ENCODE measurements around the gene PIGC. TPM values are rescaled to one million over a fixed set of nuclear protein-coding genes. Genes with fewer than 3 reads are reported as not detected.

PIGC gene
- total RNA-seq, 1 experiment from 2014 or later = 17.5 TPM

GRCh38 chr1:172484252-172484651 is 40.4 kb upstream of the PIGC start:
- H3T11ph ChIP-seq (ENCODE audit: low read length) = no peak overlapping the region
- no peaks in the 10 kb centered on the region for H3K27me3 ChIP-seq (ENCODE audit: insufficient read depth, low read length)
- H4K8ac ChIP-seq (replicated peaks; ENCODE audit: insufficient read length, low read depth, low read length) = no peak overlapping the region
- no peak overlapping the region for H2AK5ac ChIP-seq (ENCODE audit: insufficient read length, low read length)
- H2BK5ac ChIP-seq (ENCODE audit: insufficient read length, low read length) = no peak overlapping the region
- H3K4me2 ChIP-seq (ENCODE audit: insufficient read depth, insufficient read length, low read length) = no peak overlapping the region
- no peak overlapping the region for H3K9ac ChIP-seq (ENCODE audit: extremely low read depth, insufficient read length, low read length)
- no peak overlapping the region for H3K4ac ChIP-seq (ENCODE audit: low read depth, low read length)
- Mint-ChIP-seq H3K4me3 (no peak overlapping the region), H3K9me3 (no peaks in the 10 kb centered on the region), H3K4me1 (peaks cover 4% of the 10 kb centered on the region in 2 experiments; a peak in 3 of 4 replicates), H3K36me3 (ENCODE audit: insufficient read depth in 1 of 3, low read depth in 3 of 3) (no peaks in the 10 kb centered on the region), H3K27me3 (ENCODE audit: low read depth) (no peaks in the 10 kb centered on the region; the same call in 1 of the 2 replicates), H3K27ac (no peak overlapping the region)
- no peak overlapping the region for H4K5ac ChIP-seq (ENCODE audit: insufficient read length, low read depth, low read length)
- no peak overlapping the region for H3K27ac ChIP-seq (ENCODE audit: insufficient read length, low read depth, low read length)
- no peaks in the 10 kb centered on the region for H3K79me2 ChIP-seq (ENCODE audit: insufficient read depth, low read length)
- no peak overlapping the region for H3K56ac ChIP-seq (ENCODE audit: insufficient read length, low read depth, low read length)
- H3K9me3 ChIP-seq (ENCODE audit: control insufficient read depth, low read depth, low read length) = no peaks in the 10 kb centered on the region
- no peak overlapping the region for H2BK12ac ChIP-seq (ENCODE audit: insufficient read length, low read depth, low read length)
- H2BK120ac ChIP-seq (ENCODE audit: low read depth, low read length, poor library complexity, severe bottlenecking) = no peak overlapping the region
- no peaks in the 10 kb centered on the region for H3K23me2 ChIP-seq (ENCODE audit: insufficient read length, low read depth, low read length, poor library complexity, severe bottlenecking)
- no peak overlapping the region for H2BK20ac ChIP-seq (ENCODE audit: low read depth, low read length, poor library complexity, severe bottlenecking)
- no peaks in the 10 kb centered on the region for H3K4me1 ChIP-seq (ENCODE audit: insufficient read depth, low read length)
- H3K79me1 ChIP-seq (ENCODE audit: insufficient read depth, low read depth, low read length, poor library complexity, severe bottlenecking) = no peaks in the 10 kb centered on the region
- H2AFZ ChIP-seq (ENCODE audit: low read length) = no peak overlapping the region
- H4K20me1 ChIP-seq (ENCODE audit: control insufficient read depth, insufficient read depth, insufficient read length) = no peaks in the 10 kb centered on the region
- no peak for DNase-seq
- H2BK15ac ChIP-seq (ENCODE audit: low read depth, low read length) = no peak overlapping the region
- H3K23ac ChIP-seq (ENCODE audit: insufficient read length, low read depth, low read length) = no peak overlapping the region
- no peak for TF ChIP-seq CTCF (conservative IDR thresholded peaks at IDR 0.05)
- H3K14ac ChIP-seq (ENCODE audit: insufficient read depth, low read length) = no peak overlapping the region
- no peak overlapping the region for H3K18ac ChIP-seq (ENCODE audit: insufficient read length, low read depth, low read length)
- no peak overlapping the region for H4K91ac ChIP-seq (ENCODE audit: insufficient read length, low read depth, low read length)

Data from H9 (cell line).